PFSK-1 (cell line): ENCODE results near the gene CDCA3.

ENCODE experiments used
- FOXP2 ChIP-seq: optimal IDR thresholded peaks from 2 replicates; pipeline ENCODE3; 2011; ENCODE audit warnings: borderline replicate concordance, control low read depth, inconsistent platforms; ENCODE audit not compliant: insufficient read depth; ENCODE audit errors: extremely low read length, extremely low read depth
- POLR2AphosphoS5 ChIP-seq: IDR thresholded peaks from 2 replicates; pipeline ENCODE4 v1.6.1; 2012; ENCODE audit warnings: low read depth, mild to moderate bottlenecking, control low read depth, low read length, moderate library complexity
- REST ChIP-seq, 2 experiments: IDR thresholded peaks; 2 replicates each; pipeline versions ENCODE4 v1.6.1 to v1.8.0; 2011 to 2012; ENCODE audit warnings: low read depth in 2 of 2, low read length in 2 of 2, control low read depth in 1 of 2, inconsistent platforms in 1 of 2, mild to moderate bottlenecking in 1 of 2, moderate library complexity in 1 of 2; ENCODE audit not compliant: insufficient read depth in 1 of 2
- SIN3A ChIP-seq: IDR thresholded peaks from 2 replicates; pipeline ENCODE4 v1.6.1; 2012; ENCODE audit warnings: mild to moderate bottlenecking, low read length, moderate library complexity, borderline replicate concordance; ENCODE audit not compliant: insufficient read depth
- TAF1 ChIP-seq: IDR thresholded peaks from 2 replicates; pipeline ENCODE4 v1.6.1; 2012; ENCODE audit warnings: low read length, control low read depth, borderline replicate concordance; ENCODE audit not compliant: insufficient read depth

CDCA3 gene

GRCh38 chr12:6863033-6863432 lies 11.9 kb upstream of the CDCA3 start:
- no peak for TF ChIP-seq REST (IDR thresholded peaks at IDR 0.05; ENCODE audit: insufficient read depth in 1 of 2, low read depth in 2 of 2, low read length in 2 of 2)
- TF ChIP-seq POLR2AphosphoS5: no peak
- no peak for TF ChIP-seq FOXP2
- TF ChIP-seq TAF1: no peak
- TF ChIP-seq SIN3A: no peak

- TF ChIP-seq REST (IDR thresholded peaks at IDR 0.05; ENCODE audit: insufficient read depth in 1 of 2, low read depth in 2 of 2, low read length in 2 of 2) (no peak), TAF1 (no peak), POLR2AphosphoS5 (no peak), SIN3A (no peak), FOXP2 (no peak)
Measured at GRCh38 chr12:6861391-6861790, 10.3 kb upstream of the CDCA3 start.

DNA sequence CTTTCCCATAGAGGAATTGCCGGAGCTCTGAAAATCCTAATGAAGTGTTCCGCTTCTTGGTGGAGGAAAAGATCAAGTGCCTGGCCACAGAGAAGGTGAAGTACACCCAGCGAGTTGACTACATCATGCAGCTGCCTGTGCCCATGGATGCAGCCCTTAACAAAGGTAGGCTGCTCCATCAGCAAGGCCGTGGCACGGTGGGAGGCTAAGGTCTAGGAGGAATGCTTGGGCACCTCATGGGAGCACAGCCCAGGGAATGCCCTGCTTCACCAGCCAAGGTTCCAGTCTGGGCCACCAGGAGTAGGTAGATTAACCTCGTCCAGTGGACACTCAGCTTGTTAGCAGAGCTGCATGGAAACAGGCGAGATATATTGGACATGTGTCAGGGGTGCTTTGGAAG lies 9.9 kb upstream of the CDCA3 start:
- TF ChIP-seq SIN3A: no peak
- no peak for TF ChIP-seq TAF1
- TF ChIP-seq FOXP2: no peak
- TF ChIP-seq REST (IDR thresholded peaks at IDR 0.05; ENCODE audit: insufficient read depth in 1 of 2, low read depth in 2 of 2, low read length in 2 of 2): no peak
- no peak for TF ChIP-seq POLR2AphosphoS5

DNA sequence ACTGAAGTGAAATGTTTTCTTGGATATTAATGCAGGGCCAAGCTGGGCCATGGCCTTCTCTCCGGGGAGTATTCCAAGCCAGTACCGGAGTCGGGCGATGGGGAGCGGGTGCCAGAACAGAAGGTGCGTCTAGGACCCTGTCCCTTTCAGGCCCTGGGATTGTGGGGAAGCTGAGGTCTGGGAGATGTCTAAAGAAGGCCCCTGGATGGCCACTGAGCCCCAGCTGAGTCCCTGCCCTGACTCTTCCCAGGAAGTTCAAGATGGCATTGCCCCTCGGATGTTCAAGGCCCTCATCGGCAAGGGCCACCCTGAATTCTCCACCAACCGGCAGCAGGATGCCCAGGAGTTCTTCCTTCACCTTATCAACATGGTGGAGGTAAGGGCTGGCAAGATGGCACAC lies 9.0 kb upstream of the CDCA3 start:
- TF ChIP-seq POLR2AphosphoS5 (no peak), TAF1 (no peak), SIN3A (no peak), REST (IDR thresholded peaks at IDR 0.05; ENCODE audit: insufficient read depth in 1 of 2, low read depth in 2 of 2, low read length in 2 of 2) (no peak), FOXP2 (no peak)

- TF ChIP-seq TAF1: no peak
- no peak for TF ChIP-seq FOXP2
- no peak for TF ChIP-seq REST (IDR thresholded peaks at IDR 0.05; ENCODE audit: insufficient read depth in 1 of 2, low read depth in 2 of 2, low read length in 2 of 2)
- TF ChIP-seq SIN3A: no peak
- TF ChIP-seq POLR2AphosphoS5: no peak
Measured at GRCh38 chr12:6858799-6859198, 7.7 kb upstream of the CDCA3 start.
